Prostate gland (tissue), 2 donors: ENCODE data around the gene SLC15A2. TPM values are rescaled to one million over a fixed set of nuclear protein-coding genes. Genes with fewer than 3 reads are reported as not detected.

Source experiments
- DNase-seq: peaks from one replicate; pipeline ENCODE4 v3.0.0-alpha.2; 2019; ENCODE audit warnings: low spot score
- H3K27ac ChIP-seq, 2 donors: fragments of 200-600 bp; sonication (generic); 2 replicates each; pipeline ENCODE4 v1.5.1; 2017 to 2019
- H3K27me3 ChIP-seq: fragments of 200-600 bp; sonication (generic); replicated peaks from 2 replicates; pipeline ENCODE4 v1.5.1; 2019; ENCODE audit not compliant: insufficient read depth
- H3K36me3 ChIP-seq, 2 donors: fragments of 200-600 bp; sonication (generic); 1 replicate in 1 of 2; 2 replicates in 1 of 2; pipeline versions ENCODE4 v1.5.1 to v1.8.1; 2017 to 2019
- H3K4me1 ChIP-seq: fragments of 200-600 bp; sonication (generic); replicated peaks from 2 replicates; pipeline ENCODE4 v1.5.1; 2019
- H3K4me3 ChIP-seq, 2 donors: fragments of 200-600 bp; sonication (generic); 2 replicates each; pipeline ENCODE4 v1.5.1; 2017 to 2019
- H3K9me3 ChIP-seq: fragments of 200-600 bp; sonication (generic); 2 replicates; pipeline ENCODE4 v1.5.1; 2017
- POLR2A ChIP-seq: fragments of 450-650 bp; IDR thresholded peaks from one replicate; pipeline ENCODE4 v1.6.1; 2016; ENCODE audit warnings: antibody characterized with exemption, mild to moderate bottlenecking
- POLR2AphosphoS5 ChIP-seq: sonication (generic); formaldehyde crosslinking; IDR thresholded peaks from one replicate; pipeline ENCODE4 v1.6.1; 2017; ENCODE audit warnings: antibody characterized with exemption
- WGBS: methylation state at CpG from one replicate; pipeline ENCODE4 v1.1.5; 2018; 5-methylcytosine and 5-hydroxymethylcytosine counted together
- intact Hi-C: fragments of 100-400 bp; cut with DNase I; formaldehyde crosslinking; loops from one replicate; pipeline ENCODE4 v1.14.2; 2022
- total RNA-seq, 2 donors: library from RNA; depleted of rRNA; stranded (reverse); fragments of >200 nt; gene quantifications; one replicate each; pipeline ENCODE4 v1.1.0, GENCODE V29; 2016
- TF ChIP-seq, protein P1 (sequence below), 4 experiments: fragments of 200-600 bp in 2 of 4; fragments of 450-650 bp in 2 of 4; sonication (generic) in 2 of 4; IDR thresholded peaks; 1 replicate in 3 of 4; 2 replicates in 1 of 4; pipeline ENCODE4 v1.5.1; 2016 to 2019; ENCODE audit warnings: antibody characterized with exemption in 4 of 4, mild to moderate bottlenecking in 2 of 4, moderate library complexity in 2 of 4

The SLC15A2 gene
- total RNA-seq, 2 donors from 2014 or later: 44.1 to 51.1 TPM

GRCh38 chr3:121897296-121897695 is 3.1 kb downstream of the SLC15A2 start:
- TF ChIP-seq POLR2A (no peak), POLR2AphosphoS5 (no peak)
- TF ChIP-seq, protein P1, sequence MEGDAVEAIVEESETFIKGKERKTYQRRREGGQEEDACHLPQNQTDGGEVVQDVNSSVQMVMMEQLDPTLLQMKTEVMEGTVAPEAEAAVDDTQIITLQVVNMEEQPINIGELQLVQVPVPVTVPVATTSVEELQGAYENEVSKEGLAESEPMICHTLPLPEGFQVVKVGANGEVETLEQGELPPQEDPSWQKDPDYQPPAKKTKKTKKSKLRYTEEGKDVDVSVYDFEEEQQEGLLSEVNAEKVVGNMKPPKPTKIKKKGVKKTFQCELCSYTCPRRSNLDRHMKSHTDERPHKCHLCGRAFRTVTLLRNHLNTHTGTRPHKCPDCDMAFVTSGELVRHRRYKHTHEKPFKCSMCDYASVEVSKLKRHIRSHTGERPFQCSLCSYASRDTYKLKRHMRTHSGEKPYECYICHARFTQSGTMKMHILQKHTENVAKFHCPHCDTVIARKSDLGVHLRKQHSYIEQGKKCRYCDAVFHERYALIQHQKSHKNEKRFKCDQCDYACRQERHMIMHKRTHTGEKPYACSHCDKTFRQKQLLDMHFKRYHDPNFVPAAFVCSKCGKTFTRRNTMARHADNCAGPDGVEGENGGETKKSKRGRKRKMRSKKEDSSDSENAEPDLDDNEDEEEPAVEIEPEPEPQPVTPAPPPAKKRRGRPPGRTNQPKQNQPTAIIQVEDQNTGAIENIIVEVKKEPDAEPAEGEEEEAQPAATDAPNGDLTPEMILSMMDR (IDR thresholded peaks at IDR 0.05): no peak
- no peaks in the 10 kb centered on the region for H3K4me1 ChIP-seq
- H3K4me3 ChIP-seq: no peak overlapping the region
- H3K36me3 ChIP-seq: no peaks in the 10 kb centered on the region
- no peaks in the 10 kb centered on the region for H3K27me3 ChIP-seq
- no peak for DNase-seq
- H3K27ac ChIP-seq: no peak overlapping the region
- H3K9me3 ChIP-seq: no peaks in the 10 kb centered on the region
- 93% methylated on average over 3 of the region's 3 CpGs for WGBS
- intact Hi-C loops: no loop called here

DNA sequence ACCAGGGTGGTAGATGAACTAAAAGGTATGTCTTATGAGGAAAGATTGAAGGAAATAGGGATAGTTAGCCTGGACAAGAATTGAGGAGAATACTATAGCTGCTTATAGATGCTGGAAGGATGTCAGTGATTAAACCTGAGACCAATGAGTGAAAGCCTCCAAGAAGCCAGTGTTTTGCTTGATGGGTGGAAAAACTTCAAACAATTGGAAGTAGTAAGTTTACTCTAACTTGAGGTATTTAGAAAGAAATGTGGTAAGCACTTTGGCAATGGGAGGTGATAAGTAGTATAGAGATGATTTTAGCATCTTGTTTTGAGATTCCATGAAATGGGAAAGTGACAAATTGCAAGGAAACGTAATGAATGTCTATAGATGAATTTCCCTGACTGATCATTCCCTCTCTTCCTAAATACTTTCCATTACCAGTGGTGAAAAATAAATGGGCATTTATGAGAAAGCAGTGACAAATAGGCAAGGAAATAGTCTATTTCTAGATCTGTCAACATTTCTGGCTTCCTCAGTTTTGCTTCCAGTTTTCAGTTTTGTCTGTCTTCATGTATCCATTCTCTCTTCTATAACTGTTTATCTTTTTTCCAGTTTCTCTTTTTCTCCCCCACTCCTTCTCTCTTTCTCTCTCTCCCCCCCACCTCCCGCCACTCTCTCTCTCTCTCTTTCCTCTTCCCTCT is 19.2 kb downstream of the SLC15A2 start:
- TF ChIP-seq POLR2AphosphoS5 (no peak), POLR2A (no peak)
- TF ChIP-seq, protein P1 (IDR thresholded peaks at IDR 0.05): no peak
- intact Hi-C loops: no loop called here
- H3K36me3 ChIP-seq: no peaks in the 10 kb centered on the region
- H3K4me3 ChIP-seq: no peak overlapping the region
- DNase-seq: no peak
- no peaks in the 10 kb centered on the region for H3K4me1 ChIP-seq
- no peak overlapping the region for H3K27ac ChIP-seq
- H3K9me3 ChIP-seq: no peaks in the 10 kb centered on the region
- H3K27me3 ChIP-seq: no peaks in the 10 kb centered on the region
- WGBS: 83% methylated on average over 2 of the region's 2 CpGs

DNA sequence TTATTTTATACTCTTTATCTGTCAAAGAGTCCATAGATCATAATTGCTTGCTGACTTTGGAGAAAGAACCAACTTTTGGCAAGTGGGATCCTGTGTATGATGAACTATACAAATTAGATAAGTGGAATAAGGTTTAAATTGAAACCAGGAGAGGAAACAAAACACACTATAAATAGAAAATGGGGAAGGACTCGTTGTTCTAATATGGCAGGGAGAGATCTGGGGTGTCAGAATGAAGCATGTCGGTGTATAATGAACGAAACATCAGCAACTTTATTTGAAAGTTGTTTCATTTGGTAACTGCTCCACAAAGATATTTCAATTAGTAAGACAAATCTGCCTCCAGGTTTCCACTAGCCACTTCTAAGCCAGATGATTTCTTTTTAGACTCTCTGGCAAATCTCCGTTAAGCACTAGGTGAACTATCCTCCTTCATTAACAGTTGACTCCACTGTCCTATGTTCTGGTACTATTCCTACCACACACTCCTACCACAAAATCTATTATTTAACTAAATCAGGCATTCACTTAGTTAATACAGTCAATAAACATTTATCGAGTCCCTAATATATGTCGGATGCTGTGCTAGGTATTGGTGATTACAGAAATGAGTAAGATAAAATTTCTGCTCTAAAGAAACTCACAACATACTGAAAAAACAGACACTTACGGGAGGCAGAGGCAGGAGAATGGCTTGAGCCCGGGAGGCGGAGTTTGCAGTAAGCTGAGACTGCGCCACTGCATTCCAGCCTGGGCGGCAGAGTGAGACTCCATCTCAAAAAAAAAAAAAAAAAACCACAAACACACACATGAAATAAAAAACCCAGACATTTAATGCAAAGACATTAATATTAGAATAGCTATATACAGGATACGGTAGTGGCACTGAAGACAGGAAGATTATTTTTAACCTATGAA is 20.1 kb downstream of the SLC15A2 start:
- no peaks in the 10 kb centered on the region for H3K27me3 ChIP-seq
- no peak overlapping the region for H3K4me3 ChIP-seq
- no peaks in the 10 kb centered on the region for H3K36me3 ChIP-seq
- TF ChIP-seq, protein P1 (IDR thresholded peaks at IDR 0.05): no peak
- no peak for TF ChIP-seq POLR2AphosphoS5
- TF ChIP-seq POLR2A: no peak
- DNase-seq: no peak
- intact Hi-C loops: no loop called here
- no peaks in the 10 kb centered on the region for H3K4me1 ChIP-seq
- H3K27ac ChIP-seq: no peak overlapping the region
- H3K9me3 ChIP-seq: no peaks in the 10 kb centered on the region
- WGBS: 78% methylated on average over 12 of the region's 12 CpGs

- Histone ChIP-seq H3K27me3 (no peaks in the 10 kb centered on the region), H3K4me3 (no peak overlapping the region), H3K4me1 (no peaks in the 10 kb centered on the region), H3K36me3 (no peaks in the 10 kb centered on the region), H3K9me3 (no peaks in the 10 kb centered on the region), H3K27ac (no peak overlapping the region)
- peak; percentile 22 for DNase-seq
- intact Hi-C loops: no loop called here
- TF ChIP-seq, protein P1 (IDR thresholded peaks at IDR 0.05): no peak
- peak; percentile 9 for TF ChIP-seq POLR2AphosphoS5
Observed at GRCh38 chr3:121916189-121916588, 22.0 kb downstream of the SLC15A2 start.
